ENCODE results near the gene ANXA2.

Gene ANXA2

DNA sequence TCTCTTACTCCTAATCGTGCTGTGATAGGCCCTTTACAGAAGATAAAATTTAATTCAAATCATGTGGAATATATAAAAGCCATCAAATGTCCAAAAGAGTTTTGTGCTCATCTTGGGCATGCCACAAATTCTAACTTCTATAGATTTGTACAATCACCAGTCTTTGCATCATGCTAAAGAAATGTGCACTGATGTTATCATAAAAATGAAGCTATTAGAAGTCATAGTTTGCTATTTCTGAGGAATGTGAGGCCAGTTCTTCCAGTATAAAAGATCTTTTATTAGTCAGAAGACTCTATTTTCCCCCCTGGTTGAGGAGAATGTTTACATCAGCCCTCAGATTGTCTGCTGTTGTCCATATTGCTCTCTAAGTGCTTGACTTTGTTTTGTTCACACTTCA, 2.1 kb upstream of the ANXA2 start:
- intact Hi-C loops (cut with DNase I; ENCODE audit: low total_unique reads): loop anchor here (5.0 kb wide), 1 partner anchor 38 kb away; no protein-coding TSS in a partner anchor
- no peak for TF ChIP-seq CTCF (IDR thresholded peaks at IDR 0.05)
- no peak overlapping the region for H3K4me3 ChIP-seq
- peak overlapping the region; percentile 34 to 99 for H3K27ac ChIP-seq
- no peak for DNase-seq
- H3K9me3 ChIP-seq: no peaks in the 10 kb centered on the region
- H3K4me1 ChIP-seq: peaks cover 0 to 56% (median 31%) of the 10 kb centered on the region in 4 donors
- no peaks in the 10 kb centered on the region for H3K27me3 ChIP-seq
- peaks cover 0 to 6% (median 0%) of the 10 kb centered on the region in 3 donors for H3K36me3 ChIP-seq

- peaks cover 0 to 6% (median 0%) of the 10 kb centered on the region in 3 donors for H3K36me3 ChIP-seq
- no peaks in the 10 kb centered on the region for H3K27me3 ChIP-seq
- no peaks in the 10 kb centered on the region for H3K9me3 ChIP-seq
- intact Hi-C loops (cut with DNase I; ENCODE audit: low total_unique reads): loop anchor here (5.0 kb wide), 1 partner anchor 37 kb away; no protein-coding TSS in a partner anchor
- DNase-seq: no peak
- TF ChIP-seq CTCF (IDR thresholded peaks at IDR 0.05): no peak
- H3K4me1 ChIP-seq: peaks cover 0 to 62% (median 36%) of the 10 kb centered on the region in 4 donors
- H3K4me3 ChIP-seq: peak overlapping the region in 1 of 2 donors; percentile 97
- peak overlapping the region; percentile 34 to 99 for H3K27ac ChIP-seq
Measured at GRCh38 chr15:60399246-60399915, 1.6 kb upstream of the ANXA2 start.

GRCh38 chr15:60396958-60397771, 621 bp downstream of the ANXA2 start:
- peak; percentile 81 to 87 for DNase-seq
- peaks cover 6 to 73% (median 50%) of the 10 kb centered on the region in 4 donors for H3K4me1 ChIP-seq
- H3K27ac ChIP-seq: peak overlapping the region; percentile 96 to 99
- TF ChIP-seq CTCF (IDR thresholded peaks at IDR 0.05): peak in 1 of 2 experiments; percentile 13
- H3K36me3 ChIP-seq: peaks cover 0 to 6% (median 0%) of the 10 kb centered on the region in 3 donors
- no peaks in the 10 kb centered on the region for H3K27me3 ChIP-seq
- H3K4me3 ChIP-seq: peak overlapping the region; percentile 96 to 97
- intact Hi-C loops (cut with DNase I; ENCODE audit: low total_unique reads): loop anchor here (5.0 kb wide), 1 partner anchor 35 kb away; no protein-coding TSS in a partner anchor
- H3K9me3 ChIP-seq: no peaks in the 10 kb centered on the region

DNA sequence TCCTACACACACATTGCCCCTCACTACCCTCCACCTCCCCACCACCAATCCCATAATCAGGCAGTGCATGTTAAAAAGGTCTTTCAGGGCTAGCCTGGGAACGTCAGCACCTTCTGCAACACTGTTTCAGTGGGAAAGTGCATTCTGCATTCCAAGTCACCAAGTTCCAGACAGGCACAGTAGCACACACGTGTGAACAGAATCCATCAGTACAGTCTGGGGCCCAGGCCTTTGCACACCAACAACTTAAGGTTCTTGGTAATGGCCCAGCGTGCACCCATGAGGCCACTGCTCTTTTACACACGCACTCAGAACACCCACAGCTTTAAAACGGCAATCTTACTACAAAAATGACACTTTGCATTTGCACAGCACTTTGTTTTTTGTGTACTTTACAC, 1.2 kb downstream of the ANXA2 start:
- no peak for TF ChIP-seq CTCF (IDR thresholded peaks at IDR 0.05)
- peaks cover 6 to 73% (median 54%) of the 10 kb centered on the region in 4 donors for H3K4me1 ChIP-seq
- intact Hi-C loops (cut with DNase I; ENCODE audit: low total_unique reads): loop anchor here (5.0 kb wide), 1 partner anchor 34 kb away; no protein-coding TSS in a partner anchor

GRCh38 chr15:60396100-60396499, 1.7 kb downstream of the ANXA2 start:
- intact Hi-C loops (cut with DNase I; ENCODE audit: low total_unique reads): loop anchor here (5.0 kb wide), 1 partner anchor 34 kb away; no protein-coding TSS in a partner anchor
- no peak for TF ChIP-seq CTCF (IDR thresholded peaks at IDR 0.05)
- Histone ChIP-seq H3K4me1 (peaks cover 6 to 73% (median 58%) of the 10 kb centered on the region in 4 donors), H3K9me3 (no peaks in the 10 kb centered on the region), H3K27ac (peak overlapping the region; percentile 96 to 99), H3K4me3 (peak overlapping the region; percentile 96 to 97), H3K36me3 (peaks cover 0 to 6% (median 0%) of the 10 kb centered on the region in 3 donors), H3K27me3 (no peaks in the 10 kb centered on the region)
- no peak for DNase-seq

More for the DNA sequence above, 1.2 kb downstream of the ANXA2 start:
- Histone ChIP-seq H3K36me3 (peaks cover 0 to 6% (median 0%) of the 10 kb centered on the region in 3 donors), H3K27ac (peak overlapping the region; percentile 96 to 99), H3K27me3 (no peaks in the 10 kb centered on the region), H3K4me3 (peak overlapping the region; percentile 96 to 97), H3K9me3 (no peaks in the 10 kb centered on the region)
- DNase-seq: no peak
